Neural cell (in vitro differentiated cells): Measurements from ENCODE around the gene CROCC2.

ENCODE experiments used
- CTCF ChIP-seq: fragments of 450-650 bp; IDR thresholded peaks from 2 replicates; pipeline ENCODE4 v1.5.1; 2014; ENCODE audit warnings: antibody characterized with exemption, mild to moderate bottlenecking, moderate library complexity; ENCODE audit not compliant: poor library complexity, severe bottlenecking
- SMC3 ChIP-seq: fragments of 450-650 bp; conservative IDR thresholded peaks from 2 replicates; pipeline ENCODE4 v1.6.1; 2014; ENCODE audit warnings: antibody characterized with exemption, mild to moderate bottlenecking, moderate library complexity; ENCODE audit not compliant: poor library complexity

- TF ChIP-seq CTCF (no peak), SMC3 (no peak)
These were observed 76.0 kb downstream of the CROCC2 start for GRCh38 chr2:240981871-240982800.
